GM10266 (cell line): ENCODE measurements around the gene GHRHR.

Source experiments
- DNase-seq: peaks from one replicate; pipeline ENCODE4 v3.0.0; 2012; ENCODE audit errors: extremely low spot score
- CTCF ChIP-seq: IDR thresholded peaks from 2 replicates; pipeline ENCODE4 v1.5.1; 2012; ENCODE audit warnings: mild to moderate bottlenecking, low read depth; ENCODE audit not compliant: control insufficient read depth, insufficient read depth; ENCODE audit errors: missing control alignments

Gene GHRHR

GRCh38 chr7:30918676-30919075, 45.1 kb upstream of the GHRHR start:
- no peak for TF ChIP-seq CTCF
- DNase-seq: no peak

- no peak for TF ChIP-seq CTCF
- no peak for DNase-seq
Observed at GRCh38 chr7:30920021-30920583, 43.7 kb upstream of the GHRHR start.

GRCh38 chr7:30920584-30921539, 42.9 kb upstream of the GHRHR start:
- no peak for DNase-seq

GRCh38 chr7:30921540-30922401, 42.0 kb upstream of the GHRHR start:
- no peak for DNase-seq

More at GRCh38 chr7:30920584-30921539, 42.9 kb upstream of the GHRHR start:
- no peak for TF ChIP-seq CTCF

GRCh38 chr7:30922596-30922995, 41.2 kb upstream of the GHRHR start:
- DNase-seq: no peak
- TF ChIP-seq CTCF: no peak

More at GRCh38 chr7:30921540-30922401, 42.0 kb upstream of the GHRHR start:
- TF ChIP-seq CTCF: no peak

GRCh38 chr7:30923009-30923773, 40.6 kb upstream of the GHRHR start:
- TF ChIP-seq CTCF: no peak
- DNase-seq: no peak
